Thyroid gland (tissue), 4 donors: ENCODE data around the gene TMEM120A. TPM values are rescaled to one million over a fixed set of nuclear protein-coding genes. Genes with fewer than 3 reads are reported as not detected.
"Not testable (repeated sequence)": the region's sequence is repeated elsewhere in the genome, so short reads cannot be mapped to it uniquely, and the experiment has no call there.

Source experiments
- DNase-seq, 2 donors: peaks; one replicate each; pipeline ENCODE4 v3.0.0-alpha.2; 2019
- H3K27ac ChIP-seq, 3 donors: fragments of 200-600 bp; sonication (generic); 1 replicate in 2 of 3; 2 replicates in 1 of 3; pipeline ENCODE4 v1.5.1; 2016 to 2019; ENCODE audit warnings: mild to moderate bottlenecking in 1 of 3, moderate library complexity in 1 of 3
- H3K27me3 ChIP-seq: fragments of 200-600 bp; sonication (generic); one replicate; pipeline ENCODE4 v1.5.1; 2019
- H3K36me3 ChIP-seq, 2 donors: fragments of 200-600 bp; sonication (generic); one replicate each; pipeline ENCODE4 v1.5.1; 2016 to 2019
- H3K4me1 ChIP-seq, 2 donors: fragments of 200-600 bp; sonication (generic); one replicate each; pipeline ENCODE4 v1.5.1; 2017 to 2019
- H3K4me3 ChIP-seq, 3 donors: fragments of 200-600 bp; sonication (generic); replicated peaks in 1 of 3; 1 replicate in 2 of 3; 2 replicates in 1 of 3; pipeline ENCODE4 v1.5.1; 2016; ENCODE audit warnings: mild to moderate bottlenecking in 1 of 3
- H3K9me3 ChIP-seq: fragments of 200-600 bp; sonication (generic); one replicate; pipeline ENCODE4 v1.5.1; 2017
- CTCF ChIP-seq, 6 experiments: fragments of 200-600 bp in 3 of 6; fragments of 450-650 bp in 3 of 6; sonication (generic) in 3 of 6; IDR thresholded peaks; one replicate each; pipeline ENCODE4 v1.5.1; 2016 to 2019; ENCODE audit warnings: antibody characterized with exemption in 6 of 6, mild to moderate bottlenecking in 2 of 6, inconsistent platforms in 1 of 6, moderate library complexity in 1 of 6
- POLR2A ChIP-seq, 2 donors: fragments of 450-650 bp; IDR thresholded peaks; one replicate each; pipeline ENCODE4 v1.6.1; 2017; ENCODE audit warnings: antibody characterized with exemption in 2 of 2, mild to moderate bottlenecking in 2 of 2, moderate library complexity in 1 of 2
- WGBS, 2 donors: methylation state at CpG; one replicate each; pipeline ENCODE4 v1.1.5; 2017; 5-methylcytosine and 5-hydroxymethylcytosine counted together
- intact Hi-C: fragments of 100-400 bp; cut with DNase I; formaldehyde crosslinking; loops from one replicate; pipeline ENCODE4 v1.15.1; 2023
- total RNA-seq, 4 donors: library from RNA; depleted of rRNA; stranded (reverse); fragments of >200 nt; gene quantifications; one replicate each; pipeline ENCODE4 v1.2.3, GENCODE V29; 2016

The TMEM120A gene
- total RNA-seq, 4 donors from 2014 or later = 25.4 to 38.2 (median 34.9) TPM

GRCh38 chr7:76023002-76023401, 28.6 kb upstream of the TMEM120A start:
- DNase-seq = no peak
- Histone ChIP-seq H3K27me3 (no peaks in the 10 kb centered on the region), H3K4me1 (no peaks in the 10 kb centered on the region), H3K4me3 (no peak overlapping the region), H3K36me3 (peaks cover 0 to under 1% of the 10 kb centered on the region in 2 donors), H3K27ac (no peak overlapping the region), H3K9me3 (no peaks in the 10 kb centered on the region)
- no peak for TF ChIP-seq POLR2A (IDR thresholded peaks at IDR 0.05)
- no peak for TF ChIP-seq CTCF (IDR thresholded peaks at IDR 0.05)
- WGBS, 2 donors = 42 to 46% methylated on average over 4 of the region's 4 CpGs
- intact Hi-C loops = no loop called here

- no peak overlapping the region for H3K4me3 ChIP-seq
- no peak overlapping the region for H3K27ac ChIP-seq
- intact Hi-C loops = no loop called here
- no peaks in the 10 kb centered on the region for H3K36me3 ChIP-seq
- H3K27me3 ChIP-seq = no peaks in the 10 kb centered on the region
- WGBS, 2 donors = 79 to 85% methylated on average over 7 of the region's 7 CpGs
- TF ChIP-seq CTCF (IDR thresholded peaks at IDR 0.05) (no peak), POLR2A (IDR thresholded peaks at IDR 0.05) (no peak)
- no peaks in the 10 kb centered on the region for H3K9me3 ChIP-seq
- peak in 1 of 2 donors; percentile 5 for DNase-seq
- H3K4me1 ChIP-seq = no peaks in the 10 kb centered on the region
These were observed 27.8 kb upstream of the TMEM120A start for GRCh38 chr7:76022026-76022780.

- peak; percentile 77 to 83 for DNase-seq
- TF ChIP-seq CTCF (IDR thresholded peaks at IDR 0.05) (peak; percentile 81 to 91 (median 84)), POLR2A (IDR thresholded peaks at IDR 0.05) (no peak)
These were observed 25.8 kb upstream of the TMEM120A start for GRCh38 chr7:76020031-76020714.

GRCh38 chr7:76018520-76018919, 24.1 kb upstream of the TMEM120A start:
- intact Hi-C loops, H3K36me3 ChIP-seq, DNase-seq, H3K27me3 ChIP-seq, H3K4me3 ChIP-seq, H3K27ac ChIP-seq, H3K9me3 ChIP-seq, H3K4me1 ChIP-seq: not testable (repeated sequence)
- 99% methylated on average over 4 of the region's 4 CpGs for WGBS, 2 donors

More at GRCh38 chr7:76020031-76020714, 25.8 kb upstream of the TMEM120A start:
- Histone ChIP-seq H3K4me3 (no peak overlapping the region), H3K36me3 (no peaks in the 10 kb centered on the region), H3K27ac (no peak overlapping the region), H3K27me3 (no peaks in the 10 kb centered on the region), H3K4me1 (no peaks in the 10 kb centered on the region), H3K9me3 (no peaks in the 10 kb centered on the region)
- 45 to 46% methylated on average over 6 of the region's 6 CpGs for WGBS, 2 donors
- intact Hi-C loops = loop anchor here (2.0 kb wide), 1 partner anchor 153 kb away; no protein-coding TSS in a partner anchor

- no peak for DNase-seq
- Histone ChIP-seq H3K27ac (no peak overlapping the region), H3K4me1 (peaks cover 0 to 8% of the 10 kb centered on the region in 2 donors), H3K27me3 (no peaks in the 10 kb centered on the region), H3K4me3 (no peak overlapping the region), H3K9me3 (no peaks in the 10 kb centered on the region), H3K36me3 (no peaks in the 10 kb centered on the region)
- 93 to 94% methylated on average over 13 of the region's 13 CpGs for WGBS, 2 donors
- intact Hi-C loops = no loop called here
- TF ChIP-seq POLR2A (IDR thresholded peaks at IDR 0.05) (no peak), CTCF (IDR thresholded peaks at IDR 0.05) (no peak)
These were observed 22.0 kb upstream of the TMEM120A start for GRCh38 chr7:76016191-76016947.
